ENCODE measurements around the gene ANGPTL8.

The ANGPTL8 gene

DNA sequence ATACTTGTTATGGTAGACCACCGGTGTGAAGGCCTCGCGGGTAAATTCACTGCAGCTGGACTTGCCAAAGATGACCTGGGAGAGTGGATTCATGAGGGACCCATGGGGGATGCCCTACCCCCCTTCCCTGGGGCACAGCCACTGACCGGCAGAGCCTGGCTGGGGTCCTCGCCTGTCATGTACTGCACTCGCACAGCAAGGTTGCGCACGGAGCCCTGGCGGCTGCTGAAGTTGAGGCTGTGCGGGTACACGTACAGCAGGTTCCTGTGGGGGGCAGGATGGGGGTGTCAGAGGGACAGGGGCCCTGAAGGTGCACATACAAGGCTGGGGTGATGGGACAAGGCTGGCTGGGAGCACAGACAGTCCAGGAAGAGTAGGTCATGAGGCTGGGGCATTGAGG lies 1.4 kb upstream of the ANGPTL8 start:
- DNase-seq = no peak

DNA sequence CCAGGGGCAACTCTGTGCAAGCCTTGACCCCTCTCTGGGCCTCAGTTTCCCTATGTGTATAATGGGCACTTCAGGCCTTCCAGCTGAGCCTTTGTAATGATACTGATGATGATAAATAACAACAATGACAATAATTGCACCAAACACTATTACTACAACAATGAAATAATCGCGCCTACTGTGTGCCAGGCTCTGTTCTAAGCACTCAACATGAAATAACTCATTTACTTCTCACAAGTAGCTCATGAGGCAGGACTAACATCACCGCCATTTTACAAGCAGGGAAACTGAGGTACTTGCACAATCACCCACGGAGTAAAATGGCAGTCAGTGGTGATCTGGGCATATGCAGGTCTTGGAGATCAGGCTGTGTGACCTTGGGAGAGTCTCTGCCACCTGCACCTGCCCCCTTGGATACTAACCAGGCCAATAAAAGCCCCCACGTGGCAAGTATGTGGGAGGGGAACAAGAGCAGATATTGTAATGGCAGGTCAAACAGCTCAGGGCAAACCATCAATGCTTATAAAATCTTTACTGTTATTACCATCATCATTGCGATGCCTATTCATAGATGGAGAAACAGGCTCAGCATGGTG lies 540 bp upstream of the ANGPTL8 start:
- DNase-seq = no peak

DNA sequence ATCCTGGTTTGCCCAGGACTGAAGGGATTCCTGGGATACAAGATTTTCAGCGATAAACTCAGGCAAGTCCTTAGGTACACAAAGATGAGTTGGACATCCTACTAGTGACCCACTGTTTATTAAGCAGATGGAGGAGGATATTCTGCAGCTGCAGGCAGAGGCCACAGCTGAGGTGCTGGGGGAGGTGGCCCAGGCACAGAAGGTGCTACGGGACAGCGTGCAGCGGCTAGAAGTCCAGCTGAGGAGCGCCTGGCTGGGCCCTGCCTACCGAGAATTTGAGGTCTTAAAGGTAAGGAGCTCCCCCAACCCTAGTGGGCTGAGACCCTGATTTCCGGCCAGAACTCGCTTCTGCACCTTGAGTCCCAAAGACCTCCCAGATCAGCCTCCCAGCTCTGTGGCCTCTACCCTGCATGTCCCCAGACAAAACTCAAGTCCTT lies 607 bp downstream of the ANGPTL8 start:
- DNase-seq = no peak

DNA sequence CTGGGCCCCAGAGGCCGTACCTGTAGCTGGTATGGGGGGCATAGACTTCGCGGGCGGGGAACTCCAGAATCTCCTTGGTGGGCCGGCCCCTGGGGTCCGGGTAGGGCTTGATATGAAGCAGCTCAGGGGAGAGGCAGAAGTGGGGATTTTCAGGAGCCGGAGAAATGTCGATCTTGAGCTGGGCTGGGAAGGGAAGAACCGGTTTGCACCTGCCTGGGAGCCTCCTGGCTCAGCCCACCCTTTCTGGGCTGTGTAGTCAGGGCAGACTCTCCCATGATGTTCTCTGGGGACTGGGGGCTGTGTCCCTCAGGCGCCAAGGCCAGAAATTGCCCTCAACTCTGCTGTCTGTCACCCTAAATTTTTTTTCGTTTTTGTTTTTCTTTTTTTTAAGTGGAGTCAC lies 2.6 kb downstream of the ANGPTL8 start:
- no peak for DNase-seq

DNA sequence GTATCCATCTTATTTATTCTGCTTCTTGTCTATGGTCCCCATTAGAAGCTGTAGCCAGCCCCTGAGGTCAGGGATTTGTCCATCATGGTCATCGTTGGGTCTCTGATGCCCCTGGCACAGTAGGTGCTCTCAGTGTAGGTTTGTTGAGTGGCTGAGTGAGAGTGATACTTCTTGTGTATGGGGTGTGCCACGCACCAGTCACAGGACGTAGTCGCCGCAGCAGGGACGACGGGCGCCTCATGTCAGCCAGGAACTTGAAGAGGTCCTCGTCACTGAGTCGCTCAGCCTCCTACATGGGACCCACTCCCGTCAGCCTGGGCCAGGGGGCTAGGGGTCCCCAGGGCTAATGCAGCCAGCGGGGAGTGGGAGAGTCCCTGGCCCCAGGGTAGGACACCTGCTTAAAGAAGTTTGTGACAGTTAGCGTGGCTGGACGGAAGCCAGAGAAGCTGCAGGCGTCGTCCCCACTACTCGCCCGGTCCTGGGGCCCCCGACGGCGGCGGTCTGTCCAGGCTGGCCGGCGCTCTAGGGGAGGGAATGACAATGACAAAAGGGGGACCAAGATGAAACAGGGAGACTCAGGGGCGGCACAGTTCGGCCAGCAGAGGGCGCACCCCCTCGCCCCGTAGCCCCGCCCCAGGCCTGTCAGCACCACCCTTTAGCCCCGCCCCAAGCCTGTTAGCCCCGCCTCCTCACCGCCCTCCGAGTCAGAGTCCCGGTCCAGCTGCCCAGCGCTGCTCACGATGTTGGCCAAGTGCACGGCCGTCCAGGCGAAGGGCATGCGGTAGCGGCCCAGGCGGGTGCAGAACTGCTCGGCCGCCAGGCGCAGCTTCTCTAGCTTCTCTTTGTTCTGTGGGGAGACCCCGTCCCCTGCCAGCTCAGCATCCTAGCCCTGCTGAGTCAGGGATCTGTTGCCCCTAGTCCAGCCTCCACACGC lies 3.7 kb downstream of the ANGPTL8 start:
- DNase-seq = peak; percentile 91

DNA sequence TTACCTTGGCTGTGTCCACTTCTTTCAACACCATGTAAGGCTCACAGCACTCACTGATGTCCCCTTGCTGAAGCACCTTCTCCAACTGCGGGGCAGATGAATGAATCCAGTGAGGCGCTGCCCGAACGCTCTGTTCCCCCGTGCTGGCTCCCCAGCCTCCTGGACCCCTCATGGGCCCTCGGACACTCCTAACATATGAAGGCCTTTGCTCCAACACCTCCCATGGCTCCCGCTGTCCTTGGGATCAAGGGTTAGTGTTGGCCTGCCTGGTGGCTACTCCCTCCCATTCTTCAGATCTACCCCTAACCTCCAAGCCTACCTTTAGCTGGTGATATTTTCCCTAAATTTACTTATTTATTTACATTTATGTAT lies 4.4 kb downstream of the ANGPTL8 start:
- no peak for DNase-seq

DNA sequence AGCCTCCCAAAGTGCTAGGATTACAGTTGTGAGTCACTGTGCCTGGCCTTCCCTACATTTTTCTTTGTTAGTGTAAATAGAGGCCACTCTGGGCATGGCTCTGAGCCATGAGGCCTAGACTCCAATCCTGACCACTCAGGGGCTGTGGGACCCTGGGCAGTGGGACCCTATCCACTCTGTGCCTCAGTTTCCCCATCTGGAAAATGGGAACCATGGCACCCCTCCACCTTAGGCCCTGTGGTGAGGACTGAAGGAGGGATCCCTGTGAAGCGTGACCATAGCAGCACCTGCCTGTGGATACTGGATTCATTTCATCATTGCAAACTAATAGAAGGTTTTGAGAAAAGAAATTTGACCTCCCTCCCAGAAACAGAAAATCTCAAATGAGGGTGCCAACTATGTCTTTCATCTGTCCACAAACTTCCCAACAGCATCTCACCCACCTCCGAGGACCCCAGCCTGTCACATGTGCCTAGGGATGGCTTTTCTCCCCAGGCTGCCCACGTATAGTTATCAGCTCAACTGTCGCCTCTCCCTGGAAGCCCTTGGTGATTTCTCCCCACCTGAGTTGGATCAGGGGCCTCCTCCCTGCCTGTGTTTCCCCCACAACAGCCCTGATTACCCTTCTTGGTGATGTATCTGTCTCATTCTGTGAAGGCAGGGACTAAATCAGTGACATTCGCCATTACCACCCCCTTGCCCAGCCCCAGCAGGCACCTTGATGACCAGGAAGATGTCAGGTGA lies 5.6 kb downstream of the ANGPTL8 start:
- no peak for DNase-seq

DNA sequence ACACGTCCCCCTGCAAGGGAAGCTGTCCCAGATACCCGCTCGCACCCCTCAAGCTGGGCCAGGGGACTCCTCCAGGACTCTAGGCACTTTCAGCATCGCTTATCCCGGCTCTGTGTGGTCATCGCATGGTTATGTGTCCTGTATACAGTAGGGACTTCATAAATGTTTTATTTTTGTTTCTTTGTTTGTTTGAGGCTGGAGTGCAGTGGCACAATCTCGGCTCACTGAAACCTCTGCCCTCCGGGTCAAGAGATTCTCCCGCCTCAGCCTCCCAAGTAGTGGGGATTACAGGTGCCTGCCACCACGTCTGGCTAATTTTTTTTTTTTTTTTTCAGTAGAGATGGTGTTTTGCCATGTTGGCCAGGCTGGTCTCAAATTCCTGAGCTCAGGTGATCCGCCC lies 7.5 kb downstream of the ANGPTL8 start:
- no peak for DNase-seq

DNA sequence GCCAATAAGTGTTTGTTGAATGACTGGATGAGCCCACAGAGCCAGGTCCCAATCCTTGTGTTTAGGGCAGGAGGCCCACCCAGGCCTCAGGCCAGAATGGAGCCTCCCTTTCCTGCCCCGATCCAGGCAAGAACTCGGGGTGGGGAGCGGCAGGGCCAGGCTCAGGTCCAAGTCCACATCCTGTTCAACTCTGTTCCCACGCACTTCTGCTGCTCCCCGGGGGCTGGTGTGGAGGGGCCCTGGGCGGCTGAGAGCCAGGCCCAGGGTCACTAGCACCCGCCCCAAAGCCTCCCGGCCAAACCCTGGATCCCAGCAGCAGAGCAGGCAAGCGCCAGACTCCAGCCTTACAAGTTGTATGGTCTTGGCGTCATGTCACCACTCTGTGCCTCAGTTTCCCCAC lies 8.0 kb downstream of the ANGPTL8 start:
- no peak for DNase-seq

DNA sequence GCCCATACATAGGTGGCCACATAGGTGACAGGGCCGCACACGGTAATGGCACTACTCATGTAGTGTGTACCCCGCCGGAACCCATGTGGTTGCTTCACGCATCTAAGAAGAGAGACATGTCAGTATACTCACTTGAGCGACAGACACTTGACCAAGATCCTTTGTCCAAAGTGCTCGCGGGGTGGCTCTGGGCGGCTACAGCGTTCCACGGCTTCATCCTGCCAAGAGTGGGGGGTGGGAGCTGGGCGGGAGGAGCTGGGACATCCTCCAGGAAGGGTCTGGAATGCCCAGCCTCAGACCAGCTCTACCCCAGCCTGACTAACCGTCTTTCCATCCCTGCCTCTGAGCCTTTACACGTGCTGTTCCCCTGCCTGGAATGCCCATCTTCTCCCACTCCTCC lies 8.5 kb downstream of the ANGPTL8 start:
- no peak for DNase-seq

DNA sequence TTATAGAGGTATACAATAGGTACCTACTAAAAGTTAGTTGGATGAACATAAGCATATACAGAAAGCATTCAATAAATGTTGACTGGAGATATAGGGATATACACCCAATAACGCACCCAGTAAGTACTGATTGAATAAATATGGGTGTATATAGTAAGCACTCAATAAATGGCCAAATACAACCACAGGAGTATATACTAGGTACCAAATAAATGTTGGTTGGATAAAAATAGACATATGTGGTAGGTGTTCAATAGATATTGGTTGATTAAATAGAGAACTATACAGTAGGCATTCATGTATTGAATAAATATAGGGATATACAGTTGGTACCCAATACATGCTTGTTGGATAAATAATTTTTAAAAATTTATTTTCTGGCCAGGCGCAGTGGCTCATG lies 9.4 kb downstream of the ANGPTL8 start:
- no peak for DNase-seq

DNA sequence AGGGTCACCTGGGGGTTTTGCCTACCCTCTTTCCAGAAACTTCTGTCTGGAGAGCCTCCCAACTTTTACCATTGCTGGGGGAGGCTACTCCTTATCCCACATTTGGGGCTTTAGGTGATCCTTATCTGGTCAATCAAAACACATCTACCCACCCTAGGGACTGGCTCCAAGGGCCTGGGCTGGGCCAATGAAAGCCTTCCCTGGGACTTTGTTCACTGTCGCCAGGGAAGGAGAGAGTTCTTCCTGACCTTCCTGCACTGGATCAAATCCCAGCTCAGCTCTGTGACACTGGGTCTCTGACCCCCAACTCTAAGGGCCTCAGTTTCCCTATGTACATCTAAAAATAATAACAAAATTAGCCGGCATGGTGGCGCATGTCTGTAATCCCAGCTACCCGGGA lies 11.8 kb downstream of the ANGPTL8 start:
- DNase-seq = no peak

DNA sequence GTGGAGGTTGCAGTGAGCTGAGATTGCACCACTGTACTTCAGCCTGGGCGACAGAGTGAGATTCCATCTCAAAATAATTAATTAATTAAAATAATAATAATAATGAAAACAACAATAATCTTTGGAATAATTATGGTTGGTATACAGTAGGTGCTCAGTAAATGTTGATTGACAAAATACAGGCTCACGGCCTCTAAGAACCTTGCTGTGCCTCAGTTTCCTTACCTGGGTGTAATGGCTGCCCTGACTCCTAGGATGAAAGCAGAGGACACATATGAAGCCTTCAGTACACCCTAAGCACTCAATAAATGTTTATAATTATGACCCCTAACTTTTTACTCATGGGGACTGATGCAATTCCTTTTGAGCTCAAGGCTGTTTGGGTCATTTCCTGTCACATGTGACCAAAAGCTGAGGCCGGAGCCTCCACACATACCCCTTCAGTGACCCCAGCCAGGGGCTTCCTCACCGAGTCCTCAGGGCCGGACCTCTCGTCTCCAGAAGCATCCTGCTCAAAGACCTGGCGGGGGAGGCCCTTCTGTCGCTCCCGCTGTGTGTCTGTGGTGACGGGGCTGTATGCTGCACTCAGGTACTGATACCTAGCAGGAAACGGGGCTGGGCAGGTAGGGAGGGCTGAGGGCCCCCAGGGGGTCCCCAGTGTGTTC lies 12.4 kb downstream of the ANGPTL8 start:
- no peak for DNase-seq

DNA sequence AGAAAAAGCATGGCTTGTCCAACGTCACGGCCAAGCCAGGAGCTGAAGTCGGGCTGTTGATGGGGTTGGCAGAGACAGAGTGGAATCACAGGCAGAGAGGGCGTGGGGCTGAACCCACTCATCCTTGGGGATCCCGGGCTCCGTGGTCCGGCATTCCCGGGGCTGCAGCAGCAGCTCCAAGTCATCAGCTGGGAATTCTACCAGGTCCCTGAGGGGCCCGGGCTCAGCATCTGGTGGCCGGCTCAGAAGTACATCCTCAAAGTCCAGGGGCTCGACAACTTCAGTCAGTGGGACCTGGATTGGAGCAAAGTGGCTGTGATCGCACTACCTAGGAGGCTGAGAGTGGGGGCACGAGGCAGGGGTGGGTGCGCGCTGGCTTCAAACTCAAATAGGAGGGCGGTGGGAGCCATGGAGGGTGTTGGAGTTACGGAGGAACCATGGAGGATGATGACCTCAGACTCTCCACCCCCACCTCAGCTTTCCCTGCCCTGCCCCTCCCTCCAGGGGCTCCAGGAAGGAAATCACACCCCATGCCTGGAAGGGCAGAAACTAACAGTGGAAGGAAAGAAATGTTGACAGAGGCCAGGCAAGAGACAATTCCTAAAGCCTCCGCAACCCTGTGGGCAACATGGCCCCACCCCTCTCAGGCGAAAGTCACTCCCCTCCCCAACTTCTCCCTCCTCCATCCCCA lies 13.4 kb downstream of the ANGPTL8 start:
- DNase-seq = no peak

DNA sequence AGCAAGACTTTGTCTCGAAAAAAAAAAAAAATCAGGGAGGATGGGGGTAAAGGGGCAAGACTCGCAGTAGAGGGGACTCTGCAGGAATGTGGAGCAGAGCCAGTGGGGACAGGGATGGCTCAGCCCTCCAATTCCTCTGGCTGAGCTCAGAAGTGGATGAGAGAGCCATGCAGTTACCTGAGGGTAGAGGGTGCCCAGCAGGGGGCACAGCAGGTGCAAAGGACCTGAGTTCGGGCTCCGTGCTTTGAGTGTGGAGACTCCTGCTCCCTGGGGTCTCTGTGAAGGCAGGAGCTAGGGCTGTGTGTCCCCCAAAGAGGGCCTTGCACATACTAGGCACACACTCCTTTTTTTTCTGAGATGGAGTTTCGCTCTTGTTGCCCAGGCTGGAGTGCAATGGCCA lies 15.2 kb downstream of the ANGPTL8 start:
- DNase-seq = no peak

DNA sequence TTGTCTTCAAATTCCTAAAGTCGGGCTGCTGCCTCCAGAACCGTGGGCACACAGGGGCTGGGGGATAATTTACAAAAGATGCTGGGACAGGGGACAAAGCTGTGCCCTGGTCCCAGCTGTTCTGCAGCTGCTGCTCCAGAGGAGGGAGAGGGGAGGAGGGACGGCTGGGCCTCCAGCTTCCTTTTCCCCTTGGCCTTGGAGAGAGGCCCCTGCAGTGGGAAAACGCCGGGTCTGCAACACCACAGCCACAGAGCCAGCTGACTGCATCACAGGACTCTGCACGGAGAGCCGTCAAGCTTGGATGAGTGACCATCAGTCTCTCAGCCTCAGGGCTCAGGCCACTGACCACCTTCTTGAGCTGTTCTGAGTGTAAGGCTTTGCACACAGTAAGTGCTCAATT lies 16.8 kb downstream of the ANGPTL8 start:
- no peak for DNase-seq

DNA sequence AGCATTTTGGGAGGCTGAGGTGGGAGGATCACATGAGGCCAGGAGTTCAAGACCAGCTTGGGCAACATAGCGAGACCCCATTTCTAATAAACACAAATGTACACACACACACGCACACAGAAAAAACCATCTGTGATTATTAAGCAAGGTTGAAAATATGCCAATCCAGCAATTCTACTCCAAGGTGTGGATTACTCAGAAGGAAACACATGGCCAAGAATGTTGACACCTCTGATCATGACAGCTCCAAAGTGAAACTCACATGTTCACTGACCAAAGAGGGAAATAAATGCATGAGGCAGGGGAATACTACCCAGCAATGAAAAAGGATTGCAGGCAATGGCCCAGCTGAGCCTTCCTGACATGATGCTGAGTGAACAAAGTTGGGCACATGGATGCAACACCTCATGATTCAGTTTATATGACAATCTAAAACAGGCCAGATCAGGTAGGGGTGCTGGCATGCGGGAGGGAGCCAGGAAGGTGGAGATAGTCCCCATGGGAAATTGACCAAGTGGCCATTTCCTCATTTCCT lies 18.5 kb downstream of the ANGPTL8 start:
- no peak for DNase-seq

DNA sequence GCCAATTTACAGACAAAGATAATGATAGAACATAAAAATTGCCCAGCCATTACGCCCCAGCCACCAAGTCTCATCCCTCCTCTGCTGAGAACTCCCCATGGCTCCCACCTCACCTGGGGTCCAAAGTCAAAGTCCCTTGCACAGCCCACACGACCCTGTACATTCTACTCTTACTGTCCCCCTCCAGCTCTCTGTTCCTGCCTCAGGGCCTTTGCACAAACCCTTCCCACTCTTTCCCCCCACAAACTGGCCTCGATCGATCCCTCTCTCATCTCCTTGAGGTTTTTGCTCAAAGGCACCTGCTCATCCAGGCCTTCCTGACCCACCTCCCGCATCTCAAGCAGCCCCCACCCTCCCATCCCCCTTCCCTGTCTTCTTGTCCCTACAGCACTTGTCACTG lies 21.6 kb downstream of the ANGPTL8 start:
- no peak for DNase-seq

DNA sequence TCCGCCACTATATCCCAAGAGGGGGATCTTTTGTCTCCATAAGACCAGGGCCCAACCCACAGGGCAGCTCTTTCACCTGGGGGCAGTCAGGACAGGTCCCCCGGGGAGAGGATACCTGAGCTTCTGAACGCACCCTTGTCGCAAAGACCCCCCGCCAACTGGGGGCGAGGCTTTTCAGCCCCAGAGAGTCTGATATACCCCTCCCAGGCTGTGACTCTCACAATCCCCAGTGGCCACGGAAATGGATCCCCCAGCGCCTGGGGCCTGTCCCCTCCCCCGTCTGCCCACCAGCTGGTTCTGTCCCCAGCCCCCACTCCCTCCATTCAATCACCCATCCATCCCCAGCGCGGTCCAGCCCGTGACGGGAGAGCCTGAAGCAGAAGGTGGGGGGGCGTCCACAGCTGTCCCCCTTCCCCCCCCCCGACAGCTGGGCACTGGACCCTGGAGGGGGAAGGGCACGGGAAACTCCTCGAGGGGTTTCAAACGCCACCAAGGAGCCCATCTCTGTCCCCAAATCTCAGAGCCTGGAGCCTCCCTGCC lies 22.1 kb downstream of the ANGPTL8 start:
- no peak for DNase-seq

DNA sequence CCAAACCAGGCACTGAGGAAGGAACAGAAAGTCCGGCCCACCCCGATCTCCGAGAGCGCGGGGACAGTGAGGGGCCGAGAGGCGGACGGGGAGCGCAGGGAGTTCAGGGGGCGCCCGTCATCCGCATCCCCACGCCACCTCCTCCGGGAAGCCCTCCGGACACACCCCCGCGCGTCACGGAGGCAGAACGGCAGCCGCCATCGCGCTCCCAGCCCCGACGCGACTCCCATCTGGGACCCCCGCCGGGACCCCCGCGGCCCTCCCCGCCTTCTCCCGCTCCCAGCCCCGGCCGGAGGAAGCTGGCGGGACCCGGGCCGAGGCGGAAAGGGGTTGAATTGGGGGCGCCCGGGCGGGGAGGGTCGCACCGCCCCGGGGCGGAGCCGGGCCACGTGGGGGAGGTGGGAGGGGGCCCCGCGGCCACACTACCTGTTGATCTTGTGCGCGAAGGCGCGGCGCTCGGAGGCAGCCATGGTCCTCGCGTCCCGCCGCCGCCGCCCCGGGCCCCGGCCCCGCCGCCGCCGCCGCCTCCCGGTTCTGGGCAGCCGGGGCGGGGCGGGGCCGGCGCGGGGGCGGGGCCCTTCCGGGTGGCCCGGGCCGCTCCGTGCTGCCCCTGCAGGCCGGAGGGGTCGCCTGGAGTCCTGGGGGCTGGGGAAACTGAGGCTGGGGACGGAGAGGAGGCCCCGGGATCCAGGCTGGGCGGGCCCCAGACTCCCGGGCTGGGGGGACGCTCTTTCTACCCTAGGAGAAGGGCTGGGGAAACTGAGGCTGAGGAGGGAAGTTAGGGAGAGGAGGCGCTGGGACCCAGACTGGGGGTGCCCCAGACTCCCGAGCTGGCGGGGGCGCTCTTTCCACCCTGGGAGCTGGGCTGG lies 22.8 kb downstream of the ANGPTL8 start, which contains the start of gene DOCK6:
Gene DOCK6, minus strand, starts transcription at position 554 of the 869 bp plus-strand sequence. Its CDS starts 84 bp downstream, at position 470.
- peak; percentile 27 for DNase-seq

DNA sequence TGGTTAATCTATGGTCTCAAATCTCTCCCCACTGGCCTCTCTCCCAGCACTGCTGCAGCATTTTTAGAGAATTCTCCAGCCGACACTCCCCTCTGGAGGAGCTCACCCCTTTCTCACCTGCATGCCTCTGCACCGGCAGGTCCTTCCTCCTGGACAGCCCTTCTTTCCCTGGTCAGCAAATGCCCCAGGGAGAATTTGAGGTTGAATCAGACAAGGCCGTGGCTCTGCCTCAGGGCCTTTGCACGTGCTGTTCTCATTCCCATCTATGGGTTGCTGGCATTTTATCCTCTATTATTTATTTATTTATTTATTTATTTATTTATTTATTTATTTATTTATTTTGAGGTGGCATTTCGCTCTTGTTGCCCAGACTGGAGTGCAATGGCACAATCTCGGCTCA lies 24.3 kb downstream of the ANGPTL8 start:
- DNase-seq = no peak

All from hematopoietic multipotent progenitor cell treated with erythropoietin and hydrocortisone succinate and interleukin-3 and kit ligand, for 4 days (in vitro differentiated cells).